Inferior parietal cortex (tissue), 1 donor: ENCODE data around the gene GATAD2A.

Experiments used
- DNase-seq: peaks from one replicate; pipeline ENCODE4 v3.0.0-alpha.2; 2016; ENCODE audit errors: extremely low spot score

GATAD2A gene

GRCh38 chr19:19420570-19421298 lies 15.3 kb downstream of the GATAD2A start:
- no peak for DNase-seq

GRCh38 chr19:19421299-19421696 lies 15.8 kb downstream of the GATAD2A start:
- DNase-seq = no peak

- no peak for DNase-seq
Observed at GRCh38 chr19:19422156-19422555, 16.7 kb downstream of the GATAD2A start.

- DNase-seq = no peak
Observed at GRCh38 chr19:19423322-19423721, 17.8 kb downstream of the GATAD2A start.

GRCh38 chr19:19425170-19425875 lies 19.8 kb downstream of the GATAD2A start:
- DNase-seq = no peak

GRCh38 chr19:19426216-19426615 lies 20.7 kb downstream of the GATAD2A start:
- no peak for DNase-seq

GRCh38 chr19:19426799-19427198 lies 21.3 kb downstream of the GATAD2A start:
- no peak for DNase-seq

GRCh38 chr19:19427302-19427701 lies 21.8 kb downstream of the GATAD2A start:
- no peak for DNase-seq

- DNase-seq = no peak
Observed at GRCh38 chr19:19427944-19428343, 22.5 kb downstream of the GATAD2A start.

- DNase-seq = no peak
Observed at GRCh38 chr19:19428746-19429145, 23.3 kb downstream of the GATAD2A start.

- no peak for DNase-seq
Observed at GRCh38 chr19:19429361-19429760, 23.9 kb downstream of the GATAD2A start.

- no peak for DNase-seq
Observed at GRCh38 chr19:19432732-19433131, 27.3 kb downstream of the GATAD2A start.

- DNase-seq = no peak
Observed at GRCh38 chr19:19433666-19434213, 28.3 kb downstream of the GATAD2A start.

GRCh38 chr19:19434483-19435045 lies 29.1 kb downstream of the GATAD2A start:
- no peak for DNase-seq

GRCh38 chr19:19436137-19436691 lies 30.7 kb downstream of the GATAD2A start:
- DNase-seq = no peak

GRCh38 chr19:19438366-19439175 lies 33.1 kb downstream of the GATAD2A start:
- no peak for DNase-seq

GRCh38 chr19:19439176-19439482 lies 33.7 kb downstream of the GATAD2A start:
- no peak for DNase-seq

GRCh38 chr19:19443283-19443682 lies 37.8 kb downstream of the GATAD2A start:
- no peak for DNase-seq

- DNase-seq = no peak
Observed at GRCh38 chr19:19443902-19444680, 38.6 kb downstream of the GATAD2A start.

- DNase-seq = no peak
Observed at GRCh38 chr19:19444681-19445155, 39.2 kb downstream of the GATAD2A start.

- DNase-seq = no peak
Observed at GRCh38 chr19:19445288-19445687, 39.8 kb downstream of the GATAD2A start.
